ENCODE measurements around the gene SYNGR3. TPM values are rescaled to one million over a fixed set of nuclear protein-coding genes. Genes with fewer than 3 reads are reported as not detected.

Gene SYNGR3
- polyA plus RNA-seq, 1 donor (not counting 4 experiments of a cell fraction or from before 2014, with no cell fraction given) = 0.30 TPM

GRCh38 chr16:2022723-2023091 lies 32.9 kb downstream of the SYNGR3 start:
- no peak overlapping the region for H3K9ac ChIP-seq (ENCODE audit: control insufficient read depth, extremely low read depth, insufficient read depth, low read length)
- no peak for DNase-seq (ENCODE audit: low read depth, low spot score)
- peaks cover 24% of the 10 kb centered on the region for H3K27me3 ChIP-seq (ENCODE audit: control insufficient read depth, extremely low read depth, insufficient read depth, low read length)
- TF ChIP-seq, protein P1, sequence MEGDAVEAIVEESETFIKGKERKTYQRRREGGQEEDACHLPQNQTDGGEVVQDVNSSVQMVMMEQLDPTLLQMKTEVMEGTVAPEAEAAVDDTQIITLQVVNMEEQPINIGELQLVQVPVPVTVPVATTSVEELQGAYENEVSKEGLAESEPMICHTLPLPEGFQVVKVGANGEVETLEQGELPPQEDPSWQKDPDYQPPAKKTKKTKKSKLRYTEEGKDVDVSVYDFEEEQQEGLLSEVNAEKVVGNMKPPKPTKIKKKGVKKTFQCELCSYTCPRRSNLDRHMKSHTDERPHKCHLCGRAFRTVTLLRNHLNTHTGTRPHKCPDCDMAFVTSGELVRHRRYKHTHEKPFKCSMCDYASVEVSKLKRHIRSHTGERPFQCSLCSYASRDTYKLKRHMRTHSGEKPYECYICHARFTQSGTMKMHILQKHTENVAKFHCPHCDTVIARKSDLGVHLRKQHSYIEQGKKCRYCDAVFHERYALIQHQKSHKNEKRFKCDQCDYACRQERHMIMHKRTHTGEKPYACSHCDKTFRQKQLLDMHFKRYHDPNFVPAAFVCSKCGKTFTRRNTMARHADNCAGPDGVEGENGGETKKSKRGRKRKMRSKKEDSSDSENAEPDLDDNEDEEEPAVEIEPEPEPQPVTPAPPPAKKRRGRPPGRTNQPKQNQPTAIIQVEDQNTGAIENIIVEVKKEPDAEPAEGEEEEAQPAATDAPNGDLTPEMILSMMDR (optimal IDR thresholded peaks at IDR 0.05 in 1 of 3, IDR thresholded peaks at IDR 0.05 in 1 of 3, conservative IDR thresholded peaks at IDR 0.05 in 1 of 3; ENCODE audit: extremely low read depth in 1 of 3, insufficient read depth in 2 of 3, low read length in 3 of 3) = no peak
- no peak for TF ChIP-seq EZH2 (IDR thresholded peaks at IDR 0.05; ENCODE audit: low read length)
- no peaks in the 10 kb centered on the region for H3K36me3 ChIP-seq (ENCODE audit: control insufficient read depth in 2 of 2, extremely low read depth in 1 of 2, insufficient read depth in 2 of 2, low read length in 2 of 2)
- dilution Hi-C loops (cut with MboI; ENCODE audit: extremely low pct_ligation_motif_present, low sequenced_read_pairs) = no loop called here
- H2AFZ ChIP-seq (ENCODE audit: control insufficient read depth, low read length) = peak overlapping the region; percentile 82
- H3K9me3 ChIP-seq (ENCODE audit: control insufficient read depth, low read depth, low read length) = no peaks in the 10 kb centered on the region
- peaks cover 14% of the 10 kb centered on the region for H3K4me1 ChIP-seq (ENCODE audit: control insufficient read depth, extremely low read depth, insufficient read depth, low read length)
- no peaks in the 10 kb centered on the region for H3K79me2 ChIP-seq (ENCODE audit: control insufficient read depth, insufficient read depth, low read length)
- peak overlapping the region; percentile 79 for H3K4me2 ChIP-seq (ENCODE audit: control insufficient read depth, extremely low read depth, insufficient read depth, low read depth, low read length)
- H4K20me1 ChIP-seq (ENCODE audit: control insufficient read depth, extremely low read depth, insufficient read depth, low read length) = no peaks in the 10 kb centered on the region
- peak overlapping the region in 1 of 3 experiments; percentile 55 for H3K4me3 ChIP-seq (ENCODE audit: control insufficient read depth in 2 of 3, extremely low read depth in 1 of 3, insufficient read depth in 2 of 3, low read depth in 1 of 3, low read length in 3 of 3)
- H3K27ac ChIP-seq (ENCODE audit: control insufficient read depth, insufficient read depth, low read length) = no peak overlapping the region
- H3K9me1 ChIP-seq (ENCODE audit: control insufficient read depth, extremely low read depth, insufficient read depth, low read length) = no peaks in the 10 kb centered on the region
- FAIRE-seq = no peak

GRCh38 chr16:2023092-2024031 lies 33.6 kb downstream of the SYNGR3 start:
- Histone ChIP-seq H3K4me1 (ENCODE audit: control insufficient read depth, extremely low read depth, insufficient read depth, low read length) (peaks cover 15% of the 10 kb centered on the region), H3K27ac (ENCODE audit: control insufficient read depth, insufficient read depth, low read length) (no peak overlapping the region)
- dilution Hi-C loops (cut with MboI; ENCODE audit: extremely low pct_ligation_motif_present, low sequenced_read_pairs) = no loop called here

More at GRCh38 chr16:2023092-2024031, 33.6 kb downstream of the SYNGR3 start:
- peak overlapping the region in 2 of 3 experiments; percentile 38 to 55 for H3K4me3 ChIP-seq (ENCODE audit: control insufficient read depth in 2 of 3, extremely low read depth in 1 of 3, insufficient read depth in 2 of 3, low read depth in 1 of 3, low read length in 3 of 3)
- H3K79me2 ChIP-seq (ENCODE audit: control insufficient read depth, insufficient read depth, low read length) = no peaks in the 10 kb centered on the region
- H3K4me2 ChIP-seq (ENCODE audit: control insufficient read depth, extremely low read depth, insufficient read depth, low read depth, low read length) = peak overlapping the region; percentile 79
- H3K36me3 ChIP-seq (ENCODE audit: control insufficient read depth in 2 of 2, extremely low read depth in 1 of 2, insufficient read depth in 2 of 2, low read length in 2 of 2) = no peaks in the 10 kb centered on the region
- H2AFZ ChIP-seq (ENCODE audit: control insufficient read depth, low read length) = peak overlapping the region; percentile 82
- no peaks in the 10 kb centered on the region for H4K20me1 ChIP-seq (ENCODE audit: control insufficient read depth, extremely low read depth, insufficient read depth, low read length)
- TF ChIP-seq, protein P1 (optimal IDR thresholded peaks at IDR 0.05 in 1 of 3, IDR thresholded peaks at IDR 0.05 in 1 of 3, conservative IDR thresholded peaks at IDR 0.05 in 1 of 3; ENCODE audit: extremely low read depth in 1 of 3, insufficient read depth in 2 of 3, low read length in 3 of 3) = peak; percentile 79 to 100 (median 96)
- no peak for TF ChIP-seq EZH2 (IDR thresholded peaks at IDR 0.05; ENCODE audit: low read length)
- H3K9me1 ChIP-seq (ENCODE audit: control insufficient read depth, extremely low read depth, insufficient read depth, low read length) = no peaks in the 10 kb centered on the region
- FAIRE-seq = peak; percentile 70
- peak; percentile 62 for DNase-seq (ENCODE audit: low read depth, low spot score)
- H3K9me3 ChIP-seq (ENCODE audit: control insufficient read depth, low read depth, low read length) = no peaks in the 10 kb centered on the region
- no peak overlapping the region for H3K9ac ChIP-seq (ENCODE audit: control insufficient read depth, extremely low read depth, insufficient read depth, low read length)
- peaks cover 24% of the 10 kb centered on the region for H3K27me3 ChIP-seq (ENCODE audit: control insufficient read depth, extremely low read depth, insufficient read depth, low read length)
